GM18870 (cell line): Measurements from ENCODE around the gene NAT14.
"Not testable (repeated sequence)": the region's sequence is repeated elsewhere in the genome, so short reads cannot be mapped to it uniquely, and the experiment has no call there.

Experiments
- ATAC-seq: cut with Tn5 transposase; IDR thresholded peaks from one replicate; pipeline ENCODE4 v1.9.1; 2021; ENCODE audit warnings: moderate library complexity; ENCODE audit not compliant: unreplicated experiment

The NAT14 gene, protein sequence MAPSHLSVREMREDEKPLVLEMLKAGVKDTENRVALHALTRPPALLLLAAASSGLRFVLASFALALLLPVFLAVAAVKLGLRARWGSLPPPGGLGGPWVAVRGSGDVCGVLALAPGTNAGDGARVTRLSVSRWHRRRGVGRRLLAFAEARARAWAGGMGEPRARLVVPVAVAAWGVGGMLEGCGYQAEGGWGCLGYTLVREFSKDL

DNA sequence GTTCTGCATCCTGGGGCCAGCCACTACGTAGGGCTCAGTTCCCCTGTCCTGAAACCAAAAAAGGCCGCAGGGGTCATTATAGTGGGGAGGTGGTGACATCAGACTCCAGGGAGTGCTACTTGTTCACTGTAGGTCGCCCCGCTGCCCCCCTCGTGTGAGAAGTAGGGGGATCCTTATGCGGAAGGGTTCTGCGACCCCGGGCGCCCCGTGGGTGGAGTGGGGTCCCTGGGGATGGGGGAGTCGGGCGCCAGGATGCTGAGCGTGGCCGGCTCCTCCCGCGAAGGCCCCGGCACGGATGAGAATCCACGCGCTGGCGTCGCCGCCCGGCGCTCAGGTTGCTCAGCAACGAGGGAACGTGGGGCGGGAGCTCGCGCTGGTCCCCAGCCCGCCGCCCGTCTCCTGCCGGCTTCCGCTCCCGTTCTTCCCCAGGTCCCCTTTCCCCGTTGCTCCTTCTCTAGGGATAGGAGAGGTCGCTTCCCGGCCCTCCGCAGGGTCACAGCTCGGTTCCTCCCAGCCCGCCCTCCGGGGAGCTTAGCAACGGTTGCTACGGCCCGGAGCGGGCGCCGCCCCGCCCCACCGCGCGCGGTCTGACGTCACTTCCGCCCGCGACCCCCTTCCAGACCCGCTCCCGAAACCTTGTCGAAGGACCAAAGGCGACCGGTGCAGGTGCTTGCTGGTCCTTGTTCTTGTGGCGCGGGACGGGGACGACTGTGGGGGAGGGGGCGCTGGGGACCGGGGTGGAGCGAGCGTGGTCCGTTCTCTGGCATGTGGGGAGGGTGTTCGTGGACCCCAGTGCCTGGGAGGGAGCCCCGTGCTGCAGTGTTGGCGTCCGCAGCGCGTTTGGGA lies at the start of gene NAT14:
Gene NAT14 (plus strand): TSS at position 596 of the 846 bp plus-strand sequence. CDS start 521 bp downstream, outside the sequence.
- ATAC-seq, result no peak

DNA sequence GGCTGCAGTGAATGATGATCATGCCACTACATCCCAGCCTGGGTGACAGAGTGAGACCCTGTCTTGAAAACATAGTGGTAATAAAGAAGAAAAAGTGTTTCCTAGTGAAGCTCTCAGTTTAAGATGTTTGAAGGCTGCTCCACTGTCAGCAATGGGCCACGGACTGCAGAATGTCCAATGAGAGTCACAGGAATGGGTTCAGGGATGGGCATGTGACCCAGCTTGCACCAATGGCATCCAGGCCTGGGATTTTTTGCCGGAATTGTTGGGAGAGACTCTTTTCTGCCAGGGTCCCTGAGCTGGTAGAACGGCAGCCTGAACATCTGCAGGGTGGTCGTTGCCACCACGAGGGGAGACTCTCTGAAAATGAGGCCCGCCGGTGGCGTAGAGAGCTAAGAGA lies 48.1 kb upstream of the NAT14 start:
- ATAC-seq, result no peak

DNA sequence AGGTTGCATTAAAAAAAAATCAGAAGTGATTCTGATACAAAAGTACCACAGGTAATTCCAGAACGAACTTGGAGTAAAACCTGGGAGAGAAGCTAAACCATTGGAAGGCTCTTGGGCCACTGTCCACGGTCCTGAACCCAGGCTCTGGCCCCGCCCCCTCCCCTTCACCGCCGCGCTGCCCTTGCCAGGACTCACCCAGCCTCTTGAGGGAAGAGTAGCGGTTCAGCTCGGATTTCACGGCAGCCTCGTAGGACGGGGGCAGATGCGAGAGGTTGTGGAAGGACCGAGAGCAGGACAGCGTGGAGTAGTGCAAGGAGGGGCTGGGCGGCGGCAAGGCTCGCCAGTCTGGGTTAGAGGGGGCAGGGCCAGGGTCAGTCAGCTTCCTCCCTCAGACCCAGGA lies 47.6 kb upstream of the NAT14 start:
- no peak for ATAC-seq

DNA sequence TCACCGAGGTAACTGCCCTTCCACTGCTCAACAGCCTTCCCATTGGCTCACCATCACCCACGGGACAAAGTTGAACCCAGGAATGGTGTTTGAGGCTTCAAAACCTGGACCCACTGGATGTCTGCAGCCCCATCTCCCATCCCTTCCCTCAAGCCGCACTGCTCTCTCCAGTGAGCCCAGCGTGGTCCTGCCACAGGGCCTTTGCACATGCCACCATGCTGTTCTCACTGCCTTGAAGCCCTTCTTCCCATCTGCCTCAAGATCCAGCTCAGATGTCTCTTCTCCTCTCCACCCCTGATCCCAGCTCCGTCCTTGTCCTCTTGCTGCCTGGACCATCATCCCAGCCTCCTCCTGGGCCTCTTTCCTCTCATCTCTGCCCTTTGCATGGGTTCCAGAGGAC lies 45.9 kb upstream of the NAT14 start:
- no peak for ATAC-seq

DNA sequence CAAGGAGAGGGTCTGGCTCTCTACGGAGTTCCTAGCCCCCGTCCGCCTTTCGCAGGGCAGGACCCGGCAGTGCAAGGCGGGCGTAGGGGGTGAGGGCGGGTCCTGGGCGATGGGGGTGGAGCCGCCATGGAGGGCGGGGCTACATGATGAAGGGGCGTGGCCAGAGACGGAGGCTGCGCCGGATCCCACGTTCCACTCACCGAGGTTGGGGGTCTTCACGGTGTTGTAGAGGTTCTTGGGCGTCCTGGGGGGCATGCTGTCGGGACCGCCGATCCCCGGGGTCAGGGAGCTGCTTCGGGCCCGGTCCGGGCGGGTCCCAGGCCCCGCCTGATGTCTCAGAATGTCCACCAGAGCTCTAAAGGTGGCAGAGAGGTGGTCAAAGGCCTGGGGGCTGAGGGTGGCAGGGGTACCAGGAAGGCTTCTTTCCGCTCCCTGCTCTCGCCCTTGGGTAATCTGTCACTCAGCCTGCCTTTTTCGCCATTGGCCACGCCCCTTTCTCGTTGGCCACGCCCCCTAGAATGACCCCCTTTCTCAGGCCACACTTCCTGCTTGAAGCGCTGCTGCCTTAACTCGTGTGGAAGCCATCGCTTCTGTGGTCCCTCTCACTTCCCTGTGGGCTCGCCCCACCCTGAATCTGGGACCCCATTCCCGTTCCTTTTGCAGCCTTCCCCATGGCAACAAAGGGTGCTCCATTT lies 44.4 kb upstream of the NAT14 start:
- ATAC-seq, result no peak

DNA sequence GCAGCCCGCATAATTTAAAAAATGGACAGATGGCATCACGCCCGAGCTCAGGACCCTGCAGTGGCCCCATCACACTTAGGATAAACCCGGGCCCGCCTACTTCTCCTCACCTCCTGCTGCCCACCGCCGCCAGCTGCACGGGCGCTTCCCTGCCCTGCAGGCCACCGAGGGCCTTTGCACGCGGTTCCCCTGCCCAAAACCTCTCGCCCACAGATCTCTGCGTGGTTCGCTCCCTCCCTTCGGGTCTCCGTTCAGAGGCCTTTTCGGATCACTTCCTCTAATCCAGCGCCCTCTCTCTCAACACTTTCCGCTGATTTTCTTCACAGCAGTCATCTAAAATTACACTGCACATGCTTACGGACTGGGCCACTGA lies 43.7 kb upstream of the NAT14 start:
- no peak for ATAC-seq

DNA sequence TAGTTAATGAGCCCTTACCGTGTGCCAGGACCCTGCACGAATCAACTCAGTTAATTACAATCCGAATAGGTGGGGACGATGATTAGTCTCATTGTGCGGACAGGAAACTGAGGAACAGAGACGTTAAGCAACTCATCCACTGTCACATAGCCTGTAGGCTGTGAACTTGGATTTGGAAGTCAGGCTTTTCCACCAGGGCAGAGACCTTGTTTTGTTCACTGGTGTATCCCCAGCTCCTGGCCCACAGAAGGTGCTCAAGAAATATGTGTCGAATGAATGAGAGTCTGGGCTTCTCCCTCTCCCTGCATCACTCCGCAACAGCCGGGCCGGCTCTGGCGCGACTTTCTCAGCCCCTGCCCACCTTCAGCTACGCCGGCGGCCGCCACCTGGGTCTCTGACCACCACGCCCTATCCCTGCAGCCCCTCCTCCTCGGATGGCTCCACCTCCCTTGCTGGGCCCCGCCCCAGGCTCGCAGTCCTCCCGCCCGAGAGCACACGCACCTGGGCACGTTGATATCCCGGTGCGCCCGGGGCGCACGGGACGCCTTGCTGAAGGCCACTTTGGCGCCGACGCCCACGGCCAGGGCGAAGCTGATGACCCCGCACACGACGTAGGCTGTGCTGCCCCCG lies 43.2 kb upstream of the NAT14 start:
- no peak for ATAC-seq

DNA sequence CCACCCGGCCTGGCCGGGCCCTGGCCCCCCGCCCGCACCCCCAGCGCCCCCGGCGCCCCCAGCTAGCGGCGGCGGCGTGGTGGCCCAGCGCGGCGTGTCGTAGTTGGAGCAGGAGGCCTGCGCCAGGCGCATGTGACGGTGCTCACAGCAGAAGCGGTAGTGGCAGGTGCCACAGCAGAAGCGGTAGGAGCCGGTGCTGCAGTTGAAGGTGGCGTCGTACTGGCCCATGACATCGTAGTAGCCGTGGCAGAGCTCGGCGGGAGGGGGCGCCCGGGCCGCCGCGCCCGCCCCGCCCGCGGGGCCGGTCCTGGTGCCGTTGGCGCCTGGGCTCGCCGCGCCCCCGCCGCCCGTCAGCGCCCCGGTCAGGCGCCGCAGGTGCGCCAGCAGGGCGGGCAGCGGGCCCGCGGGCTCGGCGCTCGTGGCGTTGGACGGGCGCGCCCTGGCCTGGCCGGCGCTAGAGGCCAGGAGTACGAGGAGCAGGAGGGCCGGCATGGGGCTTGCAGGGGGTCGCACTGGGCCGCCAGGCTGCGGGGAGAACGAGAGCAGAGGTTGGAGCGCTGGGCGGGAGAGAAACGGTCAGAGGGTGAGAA lies 42.5 kb upstream of the NAT14 start:
- ATAC-seq, result no peak

DNA sequence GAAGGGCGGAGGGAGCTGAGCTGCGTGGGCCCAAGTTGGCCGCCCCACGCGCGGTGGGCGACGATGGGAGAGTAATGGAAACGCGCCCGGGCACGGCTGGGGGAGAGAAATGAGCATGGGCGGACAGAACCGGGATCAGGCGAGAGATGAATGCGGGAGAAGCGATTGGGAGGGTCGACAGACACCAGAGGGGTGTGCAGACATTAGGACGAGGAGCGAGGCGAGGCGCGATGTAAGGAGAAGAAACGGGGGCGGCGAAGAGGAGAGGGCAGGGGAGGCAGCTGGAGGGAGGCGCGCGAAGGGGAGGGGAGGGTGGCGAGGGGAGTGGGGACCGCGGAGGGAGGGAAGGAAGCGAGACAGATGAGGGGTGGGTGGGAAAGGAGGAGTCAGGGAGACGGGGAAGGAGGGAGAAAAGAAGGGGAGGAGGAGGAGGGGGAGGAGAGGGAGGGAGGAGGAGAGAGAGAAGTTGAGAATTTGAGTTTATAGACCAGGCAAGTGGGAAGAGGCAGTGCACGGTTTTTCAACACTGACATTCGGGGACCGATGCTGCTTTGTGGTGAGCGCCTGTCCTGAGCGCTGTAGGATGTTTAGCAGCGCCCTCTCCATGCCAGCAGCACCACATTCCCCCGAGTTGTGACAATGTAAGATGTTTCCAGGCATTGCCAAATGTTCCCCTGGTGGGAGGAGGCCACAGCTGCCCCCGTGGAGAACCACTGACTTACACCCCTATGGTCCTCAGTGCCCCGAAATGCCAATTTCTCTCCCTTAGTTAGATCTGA lies 41.8 kb upstream of the NAT14 start, which contains the start of gene SHISA7:
Gene SHISA7 (minus strand): TSS at position 256 of the 779 bp plus-strand sequence. CDS start 437 bp downstream, outside the sequence.
- ATAC-seq, result no peak

DNA sequence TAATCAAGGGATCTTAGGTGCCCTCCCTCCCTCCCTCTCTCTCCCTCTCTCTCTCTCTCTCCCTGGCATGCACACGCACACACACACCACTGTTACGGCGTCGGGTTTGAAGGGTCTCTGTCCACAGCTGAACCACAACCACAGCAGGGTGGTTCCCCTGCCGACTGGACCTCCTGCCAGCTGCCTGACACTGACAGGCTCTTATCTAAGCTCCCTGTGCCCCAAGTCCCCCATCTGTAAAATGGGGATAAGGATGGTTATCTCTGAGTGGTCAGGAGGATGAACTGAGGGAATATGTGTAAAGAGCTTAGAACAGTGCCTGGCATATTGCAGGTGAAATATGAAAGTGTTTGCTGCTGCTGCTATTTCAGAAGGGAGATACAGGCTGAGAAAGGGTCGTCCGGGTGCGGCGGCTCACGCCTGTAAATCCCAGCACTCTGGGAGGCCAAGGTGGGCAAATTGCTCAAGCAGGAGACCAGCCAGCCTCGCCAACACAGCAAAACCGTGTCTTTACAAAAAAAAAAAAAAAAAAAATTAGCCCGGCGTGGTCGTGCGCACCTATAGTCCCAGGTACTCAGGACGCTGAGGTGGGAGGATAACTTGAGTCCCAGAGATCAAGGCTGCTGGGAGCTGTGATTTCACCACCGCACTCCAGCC lies 41.0 kb upstream of the NAT14 start:
- no peak for ATAC-seq

DNA sequence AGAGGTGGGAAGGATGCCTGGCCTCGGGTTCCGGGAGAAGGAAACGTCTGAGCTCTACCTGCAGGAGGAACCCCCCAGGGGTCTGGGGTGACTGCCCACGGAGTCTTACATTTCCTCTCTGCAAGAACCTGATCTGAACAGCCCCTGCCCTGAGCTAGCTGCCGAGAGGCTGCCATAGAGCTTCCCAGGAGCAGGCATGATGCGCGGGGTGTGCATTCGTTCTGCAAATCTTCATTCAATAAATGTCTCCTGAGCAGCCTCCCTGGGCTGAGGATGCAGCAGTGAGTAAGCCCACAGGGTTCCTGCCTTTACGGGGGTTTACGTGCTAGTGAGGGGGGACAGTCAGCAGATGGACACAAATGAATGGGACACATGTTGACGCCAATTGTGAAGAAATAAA lies 40.3 kb upstream of the NAT14 start:
- no peak for ATAC-seq

DNA sequence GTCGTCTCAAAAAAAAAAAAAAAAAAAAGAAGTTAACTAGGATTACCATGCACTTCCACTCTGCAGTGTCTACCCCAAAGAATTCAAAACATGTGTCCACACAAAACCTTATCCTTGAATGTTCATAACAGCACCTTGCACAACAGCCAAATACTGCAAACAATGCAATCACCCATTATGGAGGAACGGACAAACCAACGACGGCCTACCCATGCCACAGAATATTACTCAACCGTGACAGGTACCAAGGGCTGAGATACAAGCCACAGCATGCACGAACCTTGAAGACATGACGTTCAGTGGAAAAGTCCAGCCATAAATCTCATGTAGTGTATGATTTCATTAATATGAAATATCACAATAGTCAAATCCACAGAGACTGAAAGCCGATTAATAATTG lies 38.9 kb upstream of the NAT14 start:
- ATAC-seq, result no peak

DNA sequence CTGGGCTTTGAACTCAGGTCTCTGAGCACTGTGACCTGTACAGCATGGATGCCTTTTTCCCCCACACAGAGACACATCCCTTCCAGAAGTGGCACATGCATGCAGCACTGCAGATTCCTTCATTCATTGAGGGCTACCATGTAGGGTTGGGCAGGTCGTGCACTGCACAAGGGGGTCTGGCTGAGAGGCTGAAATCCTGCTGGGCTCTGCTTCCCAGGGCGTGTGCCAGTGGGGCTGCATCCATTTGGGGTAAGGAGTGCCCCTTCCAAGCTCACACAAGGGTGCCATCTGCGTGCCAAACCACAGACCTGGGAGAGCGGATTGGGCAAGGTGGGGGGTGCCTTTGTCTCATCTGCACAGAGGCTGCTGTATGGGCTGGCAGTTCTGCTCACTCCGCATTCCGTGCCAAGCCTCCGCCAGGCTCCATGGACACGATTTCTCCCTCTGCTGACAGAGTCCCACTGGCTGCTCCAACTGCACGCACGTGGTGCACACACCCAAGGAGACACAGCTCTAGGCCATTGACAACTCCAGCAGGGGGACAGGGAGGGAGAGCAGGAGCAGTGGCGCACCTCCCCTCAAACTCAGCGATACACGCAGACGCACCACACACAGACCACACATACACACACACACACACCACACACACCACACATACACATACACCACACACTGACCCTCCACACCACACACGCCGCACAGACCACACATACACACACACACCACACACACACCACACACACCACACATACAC lies 37.4 kb upstream of the NAT14 start:
- no peak for ATAC-seq

DNA sequence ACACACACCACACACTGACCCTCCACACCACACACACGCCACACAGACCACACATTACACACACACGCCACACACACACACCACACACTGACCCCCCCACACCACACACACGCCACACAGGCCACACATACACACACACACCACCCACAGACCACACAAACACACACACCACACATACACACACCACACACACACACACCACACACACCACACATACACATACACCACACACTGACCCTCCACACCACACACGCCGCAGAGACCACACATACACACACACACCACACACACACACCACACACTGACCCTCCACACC lies 36.9 kb upstream of the NAT14 start:
- not testable (repeated sequence) for ATAC-seq

DNA sequence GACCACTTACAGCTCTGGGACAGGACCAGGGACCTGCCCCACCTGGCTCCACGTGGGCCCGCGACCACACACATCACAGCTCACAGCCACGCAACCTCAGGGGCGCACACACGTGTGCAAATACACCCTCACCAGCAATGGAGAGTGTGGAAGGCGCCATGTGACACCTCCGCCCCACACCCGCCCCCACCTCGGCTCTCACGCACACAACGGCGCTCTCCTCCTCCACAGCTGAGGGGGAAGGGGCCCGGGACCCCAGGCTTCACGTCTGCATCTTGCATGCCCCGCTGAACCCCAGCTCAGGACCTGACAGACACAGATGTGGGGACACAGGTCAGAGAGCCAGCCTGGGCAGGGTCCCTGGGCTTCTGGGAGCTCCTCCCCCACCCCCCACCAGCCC lies 35.5 kb upstream of the NAT14 start:
- ATAC-seq, result no peak

DNA sequence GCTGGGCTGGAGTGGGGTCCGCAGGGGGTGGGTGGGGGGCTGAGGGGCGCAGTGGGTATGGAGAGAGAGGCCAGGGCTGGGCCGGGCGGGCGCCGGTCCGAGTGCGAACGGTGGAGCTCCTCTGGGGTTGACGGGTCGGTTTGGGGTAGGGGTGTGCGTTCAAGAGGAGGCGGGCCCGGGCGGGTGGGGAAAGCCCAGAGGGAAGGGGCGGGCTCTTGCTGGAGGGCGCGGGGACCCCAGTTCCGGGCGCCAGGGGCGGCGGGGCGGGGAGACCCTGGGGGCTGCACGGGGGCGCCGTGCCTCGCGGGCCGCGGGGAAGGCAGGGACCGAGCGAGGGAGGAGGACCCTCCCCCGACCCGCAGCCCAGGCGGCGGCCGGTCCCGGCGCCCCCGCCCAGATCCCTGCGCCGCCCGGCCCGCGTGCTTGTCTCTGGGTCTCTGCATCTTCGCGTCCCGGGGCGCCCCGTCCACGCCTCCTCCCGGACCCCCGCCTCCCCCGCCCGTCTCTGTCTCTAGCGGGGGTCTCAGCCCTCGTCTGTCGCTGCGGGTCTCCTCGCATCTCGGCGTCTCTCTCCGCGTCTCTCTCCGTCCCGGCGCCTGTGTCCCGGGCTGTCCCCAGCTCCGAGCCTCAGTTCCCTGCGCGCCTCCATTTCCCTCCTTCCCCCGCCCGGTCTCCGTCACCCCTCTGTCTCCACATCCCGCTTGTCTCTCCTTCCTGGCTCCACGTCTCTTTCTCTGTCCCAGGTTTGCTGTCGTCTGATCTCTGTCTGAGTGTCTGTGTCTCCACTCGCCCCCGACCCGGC lies 33.6 kb upstream of the NAT14 start:
- ATAC-seq, result no peak

DNA sequence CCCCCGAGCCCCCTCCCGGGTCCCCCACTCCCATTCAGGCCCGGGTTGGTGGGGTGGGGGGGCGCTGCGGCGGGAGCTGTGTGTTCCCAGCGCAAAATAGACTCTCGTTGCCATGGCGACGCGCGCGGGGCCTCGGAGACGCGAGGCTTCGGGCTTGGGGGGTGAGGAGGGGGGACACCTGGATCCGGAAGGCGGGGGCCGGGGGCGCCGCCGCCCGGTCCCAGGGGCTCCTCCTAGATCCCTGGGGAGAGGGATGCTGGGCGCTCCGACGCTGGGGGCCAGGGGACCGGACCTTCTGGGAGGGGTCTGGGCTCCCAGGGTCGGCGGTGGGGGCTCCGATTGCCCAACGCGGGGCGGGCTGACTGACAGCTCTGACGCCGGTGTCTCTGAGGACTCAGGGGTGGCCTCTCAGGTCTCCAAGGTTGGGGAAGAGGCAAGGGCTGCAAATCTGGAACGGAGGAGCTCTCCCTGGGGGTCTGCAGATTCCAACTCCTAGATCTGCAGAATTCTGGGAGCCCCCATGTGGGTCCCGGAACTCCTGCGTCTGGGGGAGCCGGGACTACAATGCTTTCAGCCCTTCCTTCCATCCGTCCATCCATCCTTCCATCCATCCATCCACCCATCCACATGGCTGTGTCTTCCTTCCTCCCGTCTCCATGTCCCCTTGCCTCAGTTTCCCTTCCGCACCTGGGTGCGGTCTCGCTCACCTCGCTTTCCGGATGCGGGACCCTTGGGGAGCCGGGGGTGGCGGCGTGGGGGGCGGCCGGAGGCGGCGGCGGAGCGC lies 32.8 kb upstream of the NAT14 start:
- ATAC-seq, result no peak
